Upper lobe of left lung (tissue), 4 donors: Measurements from ENCODE around the gene PFAS.

Experiments used
- EP300 ChIP-seq, 4 donors: sonication (generic); formaldehyde crosslinking; IDR thresholded peaks; one replicate each; pipeline ENCODE4 v1.5.1; 2017; ENCODE audit warnings: antibody characterized with exemption in 4 of 4, control low read depth in 2 of 4
- POLR2A ChIP-seq, 4 donors: fragments of 450-650 bp; IDR thresholded peaks; one replicate each; pipeline ENCODE4 v1.5.1; 2016 to 2017; ENCODE audit warnings: antibody characterized with exemption in 4 of 4, mild to moderate bottlenecking in 2 of 4
- TF ChIP-seq, protein P1 (sequence below), 6 experiments: fragments of 450-650 bp in 4 of 6; fragments of 200-600 bp in 2 of 6; sonication (generic) in 2 of 6; IDR thresholded peaks; one replicate each; pipeline ENCODE4 v1.5.1; 2016 to 2019; ENCODE audit warnings: antibody characterized with exemption in 6 of 6

DNA sequence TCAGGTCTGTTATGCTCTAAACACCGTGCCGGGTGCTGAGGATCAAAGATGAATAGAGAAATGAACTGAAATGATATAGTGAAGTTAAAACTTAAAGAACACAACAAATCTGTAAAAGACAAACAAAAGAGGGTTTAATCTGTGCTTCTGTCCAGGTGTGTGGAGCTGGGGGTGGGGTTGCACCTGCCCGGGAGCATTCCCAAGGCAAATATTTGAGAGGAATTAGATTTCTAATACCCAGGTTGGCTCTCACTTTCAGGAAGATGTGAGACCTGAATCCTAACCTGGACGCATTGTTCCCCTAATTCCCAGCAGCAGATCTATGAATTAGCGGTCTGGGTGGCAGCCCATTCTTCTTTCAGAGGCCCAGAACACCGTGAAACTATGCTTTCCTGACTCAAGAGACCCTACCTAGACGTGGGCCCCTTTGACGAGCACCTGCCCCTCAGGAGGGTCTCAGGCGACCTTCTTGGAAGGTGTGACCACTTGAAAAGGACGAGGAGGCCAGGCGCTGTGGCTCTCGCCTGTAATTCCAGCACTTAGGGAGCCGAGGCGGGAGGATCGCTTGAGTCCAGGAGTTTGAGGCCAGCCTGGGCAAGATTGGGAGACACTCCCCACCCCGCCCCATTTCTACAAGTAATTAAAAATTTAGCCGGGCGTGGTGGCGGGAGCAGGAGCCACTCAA is 38.7 kb downstream of the PFAS start:
- TF ChIP-seq EP300 (IDR thresholded peaks at IDR 0.05) (no peak), POLR2A (IDR thresholded peaks at IDR 0.05) (no peak)
- TF ChIP-seq, protein P1, sequence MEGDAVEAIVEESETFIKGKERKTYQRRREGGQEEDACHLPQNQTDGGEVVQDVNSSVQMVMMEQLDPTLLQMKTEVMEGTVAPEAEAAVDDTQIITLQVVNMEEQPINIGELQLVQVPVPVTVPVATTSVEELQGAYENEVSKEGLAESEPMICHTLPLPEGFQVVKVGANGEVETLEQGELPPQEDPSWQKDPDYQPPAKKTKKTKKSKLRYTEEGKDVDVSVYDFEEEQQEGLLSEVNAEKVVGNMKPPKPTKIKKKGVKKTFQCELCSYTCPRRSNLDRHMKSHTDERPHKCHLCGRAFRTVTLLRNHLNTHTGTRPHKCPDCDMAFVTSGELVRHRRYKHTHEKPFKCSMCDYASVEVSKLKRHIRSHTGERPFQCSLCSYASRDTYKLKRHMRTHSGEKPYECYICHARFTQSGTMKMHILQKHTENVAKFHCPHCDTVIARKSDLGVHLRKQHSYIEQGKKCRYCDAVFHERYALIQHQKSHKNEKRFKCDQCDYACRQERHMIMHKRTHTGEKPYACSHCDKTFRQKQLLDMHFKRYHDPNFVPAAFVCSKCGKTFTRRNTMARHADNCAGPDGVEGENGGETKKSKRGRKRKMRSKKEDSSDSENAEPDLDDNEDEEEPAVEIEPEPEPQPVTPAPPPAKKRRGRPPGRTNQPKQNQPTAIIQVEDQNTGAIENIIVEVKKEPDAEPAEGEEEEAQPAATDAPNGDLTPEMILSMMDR (IDR thresholded peaks at IDR 0.05): no peak
